Ovary (tissue), 3 donors: Measurements from ENCODE around the gene P2RY2.

Source experiments
- EP300 ChIP-seq: sonication (generic); formaldehyde crosslinking; IDR thresholded peaks from one replicate; pipeline ENCODE4 v1.6.1; 2017; ENCODE audit warnings: antibody characterized with exemption
- POLR2A ChIP-seq: fragments of 450-650 bp; IDR thresholded peaks from one replicate; pipeline ENCODE4 v1.6.1; 2017; ENCODE audit warnings: antibody characterized with exemption, mild to moderate bottlenecking, moderate library complexity
- TF ChIP-seq, protein P1 (sequence below), 3 donors: fragments of 450-650 bp in 2 of 3; fragments of 200-600 bp in 1 of 3; IDR thresholded peaks; one replicate each; pipeline versions ENCODE4 v1.5.1 to v1.8.0; 2016 to 2022; ENCODE audit warnings: antibody characterized with exemption in 3 of 3, mild to moderate bottlenecking in 1 of 3
- donor health status: DM: no; HTN: no; CAD: no.

DNA sequence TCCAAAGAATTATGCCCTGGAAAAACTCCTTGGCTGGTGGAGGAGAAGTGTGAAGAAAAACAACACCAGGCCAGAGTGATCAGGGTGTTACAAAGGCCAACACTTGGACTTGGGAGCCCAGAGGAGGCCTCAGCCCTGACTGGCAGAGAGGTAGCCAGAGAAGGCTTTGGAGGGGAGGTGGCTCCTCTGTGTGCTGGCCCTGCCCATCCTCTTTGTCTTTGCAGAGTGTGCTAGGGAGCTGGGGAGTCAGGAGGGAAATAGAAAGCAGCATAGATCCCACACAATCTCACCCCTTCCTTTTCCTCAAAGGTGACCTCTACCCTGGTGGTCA lies 42.0 kb downstream of the P2RY2 start:
- TF ChIP-seq POLR2A: no peak
- TF ChIP-seq, protein P1, sequence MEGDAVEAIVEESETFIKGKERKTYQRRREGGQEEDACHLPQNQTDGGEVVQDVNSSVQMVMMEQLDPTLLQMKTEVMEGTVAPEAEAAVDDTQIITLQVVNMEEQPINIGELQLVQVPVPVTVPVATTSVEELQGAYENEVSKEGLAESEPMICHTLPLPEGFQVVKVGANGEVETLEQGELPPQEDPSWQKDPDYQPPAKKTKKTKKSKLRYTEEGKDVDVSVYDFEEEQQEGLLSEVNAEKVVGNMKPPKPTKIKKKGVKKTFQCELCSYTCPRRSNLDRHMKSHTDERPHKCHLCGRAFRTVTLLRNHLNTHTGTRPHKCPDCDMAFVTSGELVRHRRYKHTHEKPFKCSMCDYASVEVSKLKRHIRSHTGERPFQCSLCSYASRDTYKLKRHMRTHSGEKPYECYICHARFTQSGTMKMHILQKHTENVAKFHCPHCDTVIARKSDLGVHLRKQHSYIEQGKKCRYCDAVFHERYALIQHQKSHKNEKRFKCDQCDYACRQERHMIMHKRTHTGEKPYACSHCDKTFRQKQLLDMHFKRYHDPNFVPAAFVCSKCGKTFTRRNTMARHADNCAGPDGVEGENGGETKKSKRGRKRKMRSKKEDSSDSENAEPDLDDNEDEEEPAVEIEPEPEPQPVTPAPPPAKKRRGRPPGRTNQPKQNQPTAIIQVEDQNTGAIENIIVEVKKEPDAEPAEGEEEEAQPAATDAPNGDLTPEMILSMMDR (IDR thresholded peaks at IDR 0.05): no peak
- TF ChIP-seq EP300: no peak
